HG02970 (cell line): Measurements from ENCODE around the gene RNF130.

Experiments used
- ATAC-seq: cut with Tn5 transposase; IDR thresholded peaks from one replicate; pipeline ENCODE4 v1.9.1; 2021; ENCODE audit warnings: mild to moderate bottlenecking, moderate library complexity, moderate number of reproducible peaks; ENCODE audit not compliant: unreplicated experiment, low FRiP score

The RNF130 gene

DNA sequence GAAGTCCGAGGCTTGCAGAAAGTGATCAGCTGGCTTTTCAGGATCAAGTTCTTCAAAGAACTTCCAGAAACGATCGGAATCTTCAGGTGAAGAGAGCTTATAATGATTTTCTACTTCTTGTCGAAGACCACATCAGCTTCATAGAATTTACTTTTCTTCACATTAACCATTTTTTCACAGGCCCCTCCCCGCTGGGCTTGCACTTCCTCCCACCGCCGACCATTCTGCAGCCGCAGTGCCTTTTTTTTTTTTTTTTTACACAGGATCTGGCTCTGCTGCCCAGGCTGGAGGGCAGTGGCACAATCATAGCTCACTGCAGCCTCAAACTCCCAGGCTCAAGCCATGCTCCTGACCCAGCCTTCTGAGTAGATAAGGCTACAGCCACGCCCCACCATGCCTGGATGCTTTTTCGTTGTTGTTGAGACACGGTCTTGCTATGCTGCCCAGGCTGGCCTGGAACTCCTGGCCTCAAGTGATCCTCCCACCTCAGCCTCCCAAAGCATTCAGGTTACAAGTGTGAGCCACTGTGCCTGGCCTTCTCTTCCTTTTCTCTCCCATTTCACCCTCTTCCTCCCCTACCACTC is 15.3 kb upstream of the RNF130 start:
- ATAC-seq: no peak

DNA sequence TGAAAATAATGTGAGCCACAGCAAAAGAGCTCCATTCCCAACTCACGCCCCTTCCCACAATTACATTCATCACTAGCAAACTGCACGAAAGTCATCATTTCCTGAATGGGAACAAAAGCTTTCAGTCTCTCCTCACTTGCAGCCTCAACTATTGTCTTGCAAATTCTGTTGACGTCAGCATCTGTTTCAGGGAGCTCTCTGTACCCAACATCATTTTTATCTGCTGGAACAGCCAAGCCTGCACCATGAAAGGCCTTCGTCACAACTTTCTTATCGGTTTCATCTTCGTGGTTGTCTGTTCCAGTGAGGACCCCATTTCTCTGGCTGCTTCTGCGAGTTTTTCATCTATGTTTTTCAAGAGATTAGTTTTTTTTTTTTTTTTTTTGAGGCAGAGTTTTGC is 14.3 kb upstream of the RNF130 start:
- no peak for ATAC-seq

DNA sequence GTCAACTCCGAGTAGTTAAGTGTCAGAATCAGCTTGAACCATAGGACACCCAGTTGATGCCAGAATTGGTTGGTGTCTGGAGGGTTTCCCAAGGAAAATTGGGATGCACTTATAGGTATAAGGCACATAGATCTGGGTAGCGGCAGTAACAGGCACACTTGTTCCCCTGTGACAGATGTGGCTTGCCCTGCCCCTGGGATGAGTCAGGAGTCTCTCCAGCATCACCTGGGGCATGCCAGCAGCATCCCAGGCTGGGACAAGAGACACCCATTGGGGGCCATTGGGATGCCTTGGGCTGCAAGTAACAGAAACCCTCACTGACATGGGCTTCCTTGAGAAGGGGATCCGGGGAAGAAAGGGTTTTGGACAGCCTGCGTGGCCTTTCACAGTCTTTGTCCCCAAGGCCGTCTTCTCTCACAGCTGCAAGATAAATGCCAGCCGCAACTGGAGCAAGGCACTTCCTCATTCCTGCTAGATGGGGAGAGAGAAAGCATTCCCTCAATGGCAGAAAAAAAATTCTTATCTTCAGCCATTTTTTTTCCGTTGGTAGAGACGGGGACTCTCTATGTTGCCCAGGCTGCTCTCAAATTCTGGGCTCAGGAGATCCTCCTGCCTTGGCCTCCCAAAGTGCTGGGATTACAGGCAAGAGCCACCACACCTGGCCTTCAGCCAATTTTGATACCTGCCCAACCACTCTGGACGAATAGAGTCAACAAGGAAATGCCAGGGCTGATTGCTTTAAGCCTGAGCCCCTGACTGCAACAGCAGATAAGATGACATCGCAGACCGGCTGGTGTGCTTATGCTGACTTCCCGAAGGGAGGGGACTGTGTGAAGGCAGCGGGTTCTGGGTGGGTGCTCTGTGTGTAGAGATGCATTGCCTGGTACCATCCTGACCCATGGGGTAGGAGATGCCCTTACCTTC is 13.3 kb upstream of the RNF130 start:
- no peak for ATAC-seq

DNA sequence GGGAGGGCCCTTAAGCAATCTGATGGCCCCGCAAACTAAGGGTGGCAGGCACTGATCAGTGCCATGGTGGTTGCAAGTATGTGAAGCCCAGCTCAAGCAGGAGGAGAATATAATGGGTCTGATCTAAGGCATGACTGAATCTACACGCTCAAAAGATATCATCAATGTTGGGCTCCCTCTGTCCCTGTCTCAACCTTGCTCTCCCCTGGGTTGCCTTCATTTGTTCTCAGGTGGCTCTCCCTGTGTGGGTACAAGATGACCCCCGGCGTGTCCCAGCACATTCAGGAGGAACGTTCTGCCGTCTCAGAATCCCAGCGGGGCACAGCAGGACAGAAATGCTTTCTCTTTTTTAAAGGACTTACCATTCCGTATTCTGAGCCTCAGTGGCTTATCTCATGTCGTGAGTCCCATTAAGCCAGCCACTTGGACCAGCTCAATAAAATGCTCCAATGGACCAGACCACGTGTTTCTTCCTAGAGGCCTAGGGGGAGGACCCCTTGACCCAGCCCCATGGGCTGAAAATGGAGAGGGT is 12.0 kb upstream of the RNF130 start:
- ATAC-seq: no peak

DNA sequence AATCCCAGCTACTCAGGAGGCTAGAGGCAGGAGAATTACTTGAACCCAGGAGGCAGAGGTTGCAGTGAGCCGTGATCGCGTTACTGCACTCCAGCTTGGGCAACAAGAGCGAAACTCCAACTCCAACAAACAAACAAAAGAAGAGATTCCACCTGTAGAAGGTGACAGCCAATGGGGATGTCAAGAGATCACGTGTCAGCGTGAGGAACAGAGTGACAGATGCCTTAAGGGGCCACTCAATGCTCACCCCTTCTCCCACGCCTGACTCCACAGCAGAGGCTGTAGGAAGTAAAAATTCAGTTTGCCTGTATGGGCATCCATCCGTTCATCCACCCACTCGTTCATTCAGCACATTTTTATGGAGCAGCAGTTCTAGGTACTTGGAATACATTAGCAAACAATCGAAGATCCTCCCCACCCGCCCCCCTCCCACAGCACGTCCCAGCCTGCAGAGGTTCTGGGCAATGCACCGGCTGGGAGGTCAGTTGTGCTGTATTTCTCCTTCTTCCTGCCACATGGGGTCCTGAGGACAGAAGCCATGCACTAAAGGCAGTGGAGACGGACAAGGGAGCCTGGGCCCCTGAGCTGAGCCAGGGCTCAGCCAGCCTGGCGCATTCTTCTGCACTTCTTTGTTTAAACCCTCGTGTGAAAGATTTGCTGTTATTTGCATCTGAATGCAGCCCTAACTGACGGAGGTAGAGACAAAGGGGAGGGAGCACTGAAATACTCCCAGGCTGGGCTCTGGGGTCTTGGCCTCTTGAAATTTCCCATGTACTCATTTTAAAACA is 11.3 kb upstream of the RNF130 start:
- ATAC-seq: no peak

DNA sequence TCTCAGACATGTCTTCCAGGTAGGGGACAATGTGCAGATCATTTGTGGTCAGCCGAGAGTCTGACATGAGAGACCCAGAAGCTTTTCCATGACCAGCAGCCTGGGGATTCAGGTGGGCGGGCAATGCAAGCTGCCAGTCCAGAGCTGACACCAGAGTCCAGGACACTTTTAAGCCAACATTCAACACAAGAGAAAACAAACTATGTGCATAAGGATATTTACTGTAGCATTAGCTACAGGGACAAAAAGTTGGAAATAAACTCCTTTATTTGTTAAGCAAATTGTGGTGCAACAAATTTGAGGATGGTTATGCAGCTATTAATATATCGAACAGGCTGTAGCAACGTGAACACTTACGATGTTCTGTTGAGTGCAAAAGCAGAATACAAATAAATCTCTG is 9.9 kb upstream of the RNF130 start:
- ATAC-seq: no peak

DNA sequence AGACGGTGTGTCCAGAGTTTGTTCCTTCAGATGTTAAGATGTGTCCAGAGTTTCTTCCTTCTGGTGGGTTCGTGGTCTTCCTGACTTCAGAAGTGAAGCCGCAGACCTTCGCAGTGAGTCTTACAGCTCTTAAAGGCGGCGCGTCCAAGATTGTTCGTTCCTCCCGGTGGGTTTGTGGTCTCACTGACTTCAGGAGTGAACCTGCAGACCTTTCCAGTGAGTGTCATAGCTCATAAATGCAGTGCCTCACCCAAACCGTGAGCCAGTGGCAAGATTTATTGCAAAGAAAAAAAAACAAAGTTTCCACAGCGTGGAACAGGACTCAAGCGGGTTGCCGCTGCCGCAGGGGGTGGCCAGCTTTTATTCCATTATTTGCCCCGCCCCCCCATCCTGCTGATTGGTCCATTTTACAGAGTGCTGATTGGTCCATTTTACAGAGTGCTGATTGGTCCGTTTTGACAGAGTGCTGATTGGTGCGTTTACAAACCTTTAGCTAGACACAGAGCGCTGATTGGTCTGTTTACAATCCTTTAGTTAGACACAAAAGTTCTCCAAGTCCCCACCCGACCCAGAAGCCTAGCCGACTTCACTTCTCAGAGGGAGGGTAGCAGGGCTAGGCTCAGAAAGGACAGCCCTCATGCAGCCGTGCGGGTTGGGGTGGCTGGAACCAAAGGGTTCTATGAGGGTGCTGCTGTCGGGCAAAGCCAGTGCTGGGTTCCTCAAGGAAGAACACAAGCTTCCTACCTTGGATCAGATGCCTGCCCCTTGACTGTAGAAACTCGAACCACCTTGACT is 9.1 kb upstream of the RNF130 start:
- no peak for ATAC-seq

DNA sequence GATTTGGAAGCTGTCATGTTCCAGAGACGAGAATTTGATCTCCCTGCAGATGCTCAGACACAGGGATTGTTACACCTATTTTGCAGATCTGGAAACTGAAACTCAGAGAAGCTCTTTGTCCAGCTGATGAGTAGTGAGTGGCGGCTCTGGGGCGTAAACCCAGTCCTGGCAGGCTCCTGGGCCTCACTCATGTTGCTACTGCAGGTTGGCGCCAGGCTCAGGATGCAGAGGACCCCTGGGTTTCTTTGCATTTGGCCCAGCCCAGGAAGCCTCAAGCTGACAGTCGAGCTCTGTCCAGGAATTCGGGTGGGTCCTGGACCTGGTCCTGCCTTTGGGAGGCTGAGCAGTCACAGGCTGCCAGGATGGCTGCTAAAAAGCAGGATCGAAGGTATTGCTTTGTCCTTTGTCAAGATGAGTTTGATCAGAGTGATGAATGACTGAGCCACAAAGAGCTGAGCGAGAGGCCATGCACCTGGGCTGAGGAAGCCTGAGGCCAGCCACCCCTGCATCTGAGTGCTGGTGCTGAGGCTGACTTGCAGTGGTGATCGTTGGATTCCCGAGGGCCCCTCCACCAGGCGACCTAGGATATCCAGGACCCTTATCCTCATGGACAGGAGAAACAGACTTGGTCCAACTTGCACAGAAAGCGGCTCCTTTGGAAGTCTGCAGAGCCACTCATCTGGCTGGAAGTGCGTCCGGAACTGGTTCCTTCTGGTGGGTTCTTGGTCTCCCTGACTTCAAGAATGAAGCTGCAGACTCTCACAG is 8.3 kb upstream of the RNF130 start:
- ATAC-seq: no peak

DNA sequence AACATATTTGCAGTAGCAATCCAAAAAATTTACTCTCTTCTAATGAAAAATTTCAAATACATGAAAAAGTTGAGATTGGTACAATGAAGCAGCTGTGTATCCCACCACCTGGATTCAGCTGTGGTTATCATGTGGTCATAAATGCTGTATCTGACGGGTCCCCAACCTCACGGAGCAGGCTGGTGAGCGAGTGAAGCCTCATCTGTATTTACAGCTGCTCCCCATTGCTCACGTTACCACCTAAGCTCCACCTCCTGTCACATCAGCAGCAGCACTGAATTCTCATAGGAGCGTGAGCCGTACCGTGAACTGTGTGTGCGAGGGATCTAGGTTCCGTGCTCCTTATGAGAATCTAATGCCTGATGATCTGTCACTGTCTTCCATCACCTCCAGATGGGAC is 6.8 kb upstream of the RNF130 start:
- no peak for ATAC-seq

DNA sequence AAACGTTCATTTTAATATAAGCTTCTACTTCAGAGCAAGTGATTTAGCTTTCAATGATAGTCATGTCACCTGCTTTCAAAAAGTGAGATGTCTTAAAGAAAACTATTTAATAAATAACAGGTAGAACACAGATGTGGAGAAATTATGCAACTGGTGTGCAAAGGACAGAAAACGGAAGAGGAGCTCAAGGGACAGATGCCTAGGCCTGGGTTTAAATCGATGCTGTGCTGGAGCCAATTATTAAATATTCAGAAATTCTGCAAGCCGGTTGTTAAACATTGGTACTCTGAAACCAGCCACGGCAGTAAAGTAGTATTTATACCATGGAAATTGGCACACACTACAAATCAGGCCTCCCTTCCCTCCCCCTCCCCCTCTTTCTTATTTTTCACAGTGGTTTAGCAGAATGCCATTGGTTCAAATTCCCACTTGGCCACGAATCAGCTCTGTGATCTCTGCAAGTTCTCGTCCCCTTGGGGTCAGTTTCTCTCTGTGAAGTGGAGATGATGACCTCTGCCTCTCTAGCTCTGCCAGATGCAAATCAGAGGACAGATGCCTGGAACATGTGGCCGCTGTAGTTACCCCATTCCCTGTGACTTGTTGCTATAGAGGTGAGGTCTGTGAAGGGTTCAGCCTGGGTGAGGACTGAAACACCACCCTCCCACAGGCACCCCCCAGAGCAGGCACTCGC is 6.2 kb upstream of the RNF130 start:
- no peak for ATAC-seq

DNA sequence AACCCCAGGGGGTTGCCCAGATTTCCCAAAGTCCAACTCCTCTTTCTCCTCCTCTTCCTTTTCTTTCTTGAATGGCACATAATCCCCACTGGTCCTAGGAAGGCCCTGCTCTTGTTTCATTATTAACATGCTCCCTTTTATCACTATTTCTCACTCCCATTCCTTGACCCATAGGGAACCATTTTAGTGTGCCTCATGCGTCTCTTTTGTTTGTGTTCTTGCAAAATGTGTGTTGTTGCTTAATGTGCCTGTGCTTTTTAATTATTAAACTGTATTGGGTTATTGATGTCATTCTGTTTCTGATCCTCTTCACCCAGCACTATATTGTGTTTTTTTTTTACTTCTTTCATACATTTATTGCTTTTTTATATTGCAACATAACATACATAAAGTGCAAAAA is 4.1 kb upstream of the RNF130 start:
- ATAC-seq: no peak

DNA sequence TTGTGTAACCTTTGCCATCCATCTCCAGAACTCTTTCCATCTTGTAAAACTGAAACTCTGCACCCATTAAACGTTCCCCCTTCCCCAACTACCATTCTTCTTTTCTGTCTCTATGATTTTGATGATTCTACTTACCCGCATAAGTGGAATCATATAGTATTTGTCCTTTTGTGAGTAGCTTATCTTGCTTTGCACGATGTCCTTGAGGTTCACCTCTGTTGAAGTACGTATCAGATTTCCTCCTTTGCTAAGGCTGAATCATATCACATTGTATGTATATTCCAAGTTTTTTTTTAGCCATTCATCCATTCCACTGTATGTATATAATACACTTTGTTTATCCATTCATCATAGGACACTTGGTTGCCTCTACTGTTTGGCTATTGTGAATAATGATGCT is 2.9 kb upstream of the RNF130 start:
- ATAC-seq: no peak

DNA sequence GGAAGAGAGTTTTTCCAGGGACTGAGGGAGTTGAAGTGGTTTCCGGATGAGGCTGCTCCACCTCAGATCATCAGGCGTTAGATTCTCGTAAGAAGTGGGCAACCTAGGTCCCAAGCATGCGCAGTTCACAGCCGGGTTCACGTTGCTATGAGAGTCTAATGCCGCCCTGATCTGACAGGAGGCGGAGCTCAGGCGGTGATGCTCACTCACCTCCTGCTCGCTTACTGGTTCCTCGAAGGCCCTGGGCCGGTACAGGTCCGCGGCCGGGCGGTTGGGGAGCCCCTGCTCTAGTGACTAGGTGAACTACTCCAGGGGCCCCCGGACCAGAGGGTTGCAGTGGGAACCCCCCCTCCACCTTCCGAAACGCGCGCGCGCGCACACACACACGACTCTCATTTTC is 997 bp upstream of the RNF130 start:
- ATAC-seq: no peak

DNA sequence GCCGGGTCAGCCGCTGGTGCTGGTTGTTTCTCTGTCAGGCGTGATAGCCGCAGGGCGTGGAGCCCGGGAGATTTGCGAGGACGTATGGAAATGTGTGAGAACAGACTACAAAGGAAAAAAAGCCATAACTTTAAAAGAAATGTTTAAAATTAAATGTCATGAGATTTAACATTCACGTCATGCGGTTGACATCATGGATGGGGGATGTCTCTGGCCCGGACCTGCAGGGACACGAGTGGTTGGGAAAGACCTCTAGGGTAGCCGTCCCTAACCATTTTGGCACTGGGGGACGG is 643 bp upstream of the RNF130 start:
- no peak for ATAC-seq

DNA sequence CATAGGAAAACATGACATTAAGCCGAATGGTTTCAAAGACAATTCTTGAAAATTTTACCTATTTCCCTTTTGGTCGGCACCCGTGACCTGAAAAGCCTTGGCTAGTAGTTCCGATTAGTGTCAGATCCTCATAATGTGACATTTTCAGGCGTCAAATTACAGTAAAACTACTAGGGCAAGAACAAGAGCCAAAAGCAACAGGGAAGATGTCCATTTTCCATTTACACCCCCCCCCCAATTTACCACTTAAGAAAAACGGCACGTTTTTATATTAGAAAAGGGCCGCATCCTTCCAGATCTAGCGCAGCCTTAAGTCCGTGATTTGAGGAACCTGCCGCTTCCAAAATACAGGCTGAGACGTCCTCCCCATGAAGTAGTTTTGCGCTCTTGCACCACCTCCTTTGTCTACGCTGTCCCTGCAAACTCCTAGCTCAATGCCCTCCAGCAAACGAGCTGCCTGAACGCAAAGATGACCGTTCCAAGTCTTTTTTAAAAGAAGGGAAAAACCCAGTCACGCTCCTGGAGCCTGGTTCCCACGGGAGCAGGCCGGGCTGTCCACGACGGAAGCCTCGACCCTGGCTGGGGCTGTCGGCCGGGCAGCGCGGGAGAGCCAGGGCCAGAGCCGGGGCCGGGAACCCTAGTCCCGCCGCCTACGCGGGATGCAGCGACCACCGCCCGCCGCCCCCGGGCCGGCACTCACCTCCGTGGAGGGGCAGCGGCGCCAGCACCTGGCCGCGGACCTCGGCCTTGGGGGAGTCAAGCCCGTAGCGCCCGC is 616 bp downstream of the RNF130 start:
- ATAC-seq: no peak

DNA sequence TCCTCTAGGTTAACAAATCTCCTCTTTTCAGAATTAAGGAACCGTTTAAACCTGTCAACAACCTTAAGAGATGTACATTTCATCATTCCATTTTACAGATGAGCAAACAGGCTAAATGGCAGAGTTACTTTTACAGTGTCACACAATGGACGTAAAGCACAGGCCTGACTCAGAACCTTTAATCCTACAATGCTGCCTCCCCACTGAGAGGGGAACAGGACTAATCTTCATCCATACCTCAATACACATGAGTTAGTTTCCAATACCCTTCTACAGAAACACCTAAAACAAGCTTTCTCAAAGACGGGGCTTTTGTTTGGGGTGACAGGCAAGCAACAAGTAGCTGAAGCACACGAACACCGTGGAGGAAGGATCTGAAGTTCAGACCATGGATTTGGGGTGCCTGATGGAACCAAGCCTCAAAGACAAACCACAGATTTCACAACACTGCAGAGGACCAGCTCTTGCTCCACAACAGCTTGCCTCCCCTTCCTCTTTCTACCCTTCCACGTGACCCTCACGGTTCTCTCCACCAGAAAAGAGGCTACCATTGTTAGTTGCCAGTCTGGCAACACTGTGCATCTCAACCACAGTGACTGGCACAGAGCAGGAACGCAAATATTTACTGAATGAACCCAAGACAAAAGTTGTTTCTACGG is 1.8 kb downstream of the RNF130 start:
- no peak for ATAC-seq

DNA sequence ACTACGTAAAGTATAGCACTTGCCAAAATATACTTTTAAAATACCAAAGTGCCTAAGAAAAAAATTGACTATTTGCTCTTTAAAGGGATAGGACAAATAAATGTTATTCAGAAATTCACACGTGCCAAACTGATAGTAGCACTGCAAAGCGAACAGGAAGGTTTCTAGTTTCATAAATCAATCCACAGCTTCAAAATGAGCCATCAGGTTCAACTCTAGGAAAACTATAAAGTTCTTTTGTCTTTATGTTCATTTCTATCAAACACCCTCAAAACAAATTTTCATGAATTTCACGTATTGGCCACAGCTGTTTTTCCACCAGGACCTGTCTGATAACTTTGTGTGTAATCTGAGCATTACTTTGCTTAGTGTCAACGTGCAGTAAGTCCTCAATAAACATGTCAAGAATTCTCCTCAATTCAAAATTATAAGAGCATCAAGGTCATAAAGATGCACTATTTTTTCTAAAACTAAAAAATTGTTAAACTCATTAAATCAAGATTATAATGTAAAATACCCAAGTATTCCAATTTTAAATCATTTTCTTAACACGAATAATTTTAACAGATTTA is 3.0 kb downstream of the RNF130 start:
- ATAC-seq: no peak

DNA sequence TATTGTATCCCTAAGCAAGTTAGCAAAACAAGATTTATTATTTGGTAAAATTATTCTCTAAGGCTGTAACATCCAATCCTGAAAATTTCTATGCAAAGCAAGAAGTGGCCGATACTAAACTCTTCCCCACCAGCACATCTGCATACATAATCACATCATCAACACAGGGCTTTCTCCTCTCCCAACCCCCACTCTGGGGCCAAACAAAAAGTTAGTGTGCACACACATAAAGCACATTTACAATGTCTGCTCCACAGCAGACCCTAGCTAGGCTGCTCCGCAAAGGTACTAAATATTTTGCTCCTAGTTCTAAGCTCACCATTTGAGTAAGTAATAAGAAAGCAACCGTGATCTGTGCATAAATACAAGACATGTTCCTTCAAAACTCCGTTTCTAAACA is 3.6 kb downstream of the RNF130 start:
- no peak for ATAC-seq
